Activated naive CD4-positive, alpha-beta T cell (primary cell): Measurements from ENCODE around the gene TMEM80.
A peak's percentile ranks its signal among the peaks of the same experiment; 100 is the strongest.
"Not testable (repeated sequence)": the region's sequence is repeated elsewhere in the genome, so short reads cannot be mapped to it uniquely, and the experiment has no call there.

ENCODE experiments used
- DNase-seq, 4 experiments: peaks; one replicate each; lab custom pipeline; 2025; lab: John Stamatoyannopoulos, UW

The TMEM80 gene

GRCh38 chr11:721247-721740, 25.7 kb downstream of the TMEM80 start:
- no peak for DNase-seq

DNA sequence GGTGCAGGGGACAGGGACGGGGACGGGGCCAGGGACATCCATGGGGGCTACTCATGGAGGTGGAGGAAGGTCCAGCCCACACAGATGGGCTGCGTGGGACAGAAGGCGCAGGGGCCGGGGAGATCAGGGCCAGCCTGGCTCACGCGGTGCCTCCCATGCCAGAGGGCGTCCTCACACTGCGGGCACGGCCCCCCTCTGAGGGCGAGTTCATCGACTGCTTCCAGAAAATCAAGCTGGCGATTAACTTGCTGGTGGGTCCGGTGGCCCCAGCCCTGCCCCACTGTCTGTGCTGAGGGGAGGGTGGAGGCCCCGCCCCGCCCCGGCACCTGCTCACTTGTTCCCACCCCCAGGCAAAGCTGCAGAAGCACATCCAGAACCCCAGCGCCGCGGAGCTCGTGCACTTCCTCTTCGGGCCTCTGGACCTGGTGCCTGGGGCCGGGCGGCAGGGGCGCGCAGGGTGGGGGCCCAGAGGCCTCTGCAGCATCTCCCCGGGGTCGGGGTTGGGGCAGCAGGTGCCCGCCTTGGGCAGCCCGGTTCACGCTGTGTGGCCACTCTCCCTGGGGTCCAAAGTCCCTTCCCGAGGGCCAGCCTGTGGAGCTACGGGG, 26.2 kb downstream of the TMEM80 start:
- DNase-seq = peak in 2 of 4 experiments; percentile 23 to 52

DNA sequence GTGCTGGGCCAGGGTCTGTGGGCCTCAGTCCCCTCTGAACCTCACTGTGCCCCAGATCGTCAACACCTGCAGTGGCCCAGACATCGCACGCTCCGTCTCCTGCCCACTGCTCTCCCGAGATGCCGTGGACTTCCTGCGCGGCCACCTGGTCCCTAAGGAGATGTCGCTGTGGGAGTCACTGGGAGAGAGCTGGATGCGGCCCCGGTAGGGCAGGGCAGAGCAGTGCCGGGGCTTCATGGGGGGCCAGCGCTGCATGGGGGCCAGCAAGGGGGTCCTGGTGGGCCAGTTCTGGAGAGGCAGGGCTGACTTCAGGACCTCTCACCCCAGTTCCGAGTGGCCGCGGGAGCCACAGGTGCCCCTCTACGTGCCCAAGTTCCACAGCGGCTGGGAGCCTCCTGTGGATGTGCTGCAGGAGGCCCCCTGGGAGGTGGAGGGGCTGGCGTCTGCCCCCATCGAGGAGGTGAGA, 26.8 kb downstream of the TMEM80 start:
- no peak for DNase-seq

DNA sequence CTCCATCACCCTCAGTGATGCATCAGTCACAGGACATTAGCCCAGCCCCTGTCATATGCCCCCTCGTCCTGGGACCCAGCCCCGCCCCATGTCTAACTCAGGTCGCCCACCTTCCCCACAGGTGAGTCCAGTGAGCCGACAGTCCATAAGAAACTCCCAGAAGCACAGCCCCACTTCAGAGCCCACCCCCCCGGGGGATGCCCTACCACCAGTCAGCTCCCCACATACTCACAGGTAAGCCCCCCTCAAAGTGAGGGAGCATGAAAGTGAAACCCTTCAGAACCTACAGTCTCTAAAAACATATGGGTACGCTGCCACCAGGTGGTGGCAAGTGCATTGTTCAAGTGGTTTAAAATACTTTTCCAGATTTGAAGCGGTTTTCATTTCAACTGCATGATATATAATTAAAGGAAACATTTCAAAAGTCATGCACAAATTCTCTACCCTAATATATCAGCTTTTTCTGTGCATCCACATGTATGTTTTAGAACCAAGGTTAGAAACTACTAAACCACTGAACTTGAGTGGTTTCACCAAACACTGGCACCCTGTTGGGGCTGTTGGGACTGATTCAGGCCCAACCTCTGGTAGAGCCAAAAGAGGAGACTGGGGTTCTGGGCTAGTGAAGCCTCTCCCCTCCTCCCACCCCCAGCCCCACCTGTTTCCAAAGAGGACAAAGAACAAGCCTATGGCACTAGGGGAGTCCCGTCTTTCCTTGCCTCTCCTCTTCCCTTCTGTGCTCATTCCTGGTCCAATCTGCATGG, 27.7 kb downstream of the TMEM80 start:
- DNase-seq = peak in 1 of 4 experiments; percentile 38

- DNase-seq = no peak
Measured at GRCh38 chr11:724049-724777, 28.6 kb downstream of the TMEM80 start.

- DNase-seq = no peak
Measured at GRCh38 chr11:724778-725386, 29.3 kb downstream of the TMEM80 start.

DNA sequence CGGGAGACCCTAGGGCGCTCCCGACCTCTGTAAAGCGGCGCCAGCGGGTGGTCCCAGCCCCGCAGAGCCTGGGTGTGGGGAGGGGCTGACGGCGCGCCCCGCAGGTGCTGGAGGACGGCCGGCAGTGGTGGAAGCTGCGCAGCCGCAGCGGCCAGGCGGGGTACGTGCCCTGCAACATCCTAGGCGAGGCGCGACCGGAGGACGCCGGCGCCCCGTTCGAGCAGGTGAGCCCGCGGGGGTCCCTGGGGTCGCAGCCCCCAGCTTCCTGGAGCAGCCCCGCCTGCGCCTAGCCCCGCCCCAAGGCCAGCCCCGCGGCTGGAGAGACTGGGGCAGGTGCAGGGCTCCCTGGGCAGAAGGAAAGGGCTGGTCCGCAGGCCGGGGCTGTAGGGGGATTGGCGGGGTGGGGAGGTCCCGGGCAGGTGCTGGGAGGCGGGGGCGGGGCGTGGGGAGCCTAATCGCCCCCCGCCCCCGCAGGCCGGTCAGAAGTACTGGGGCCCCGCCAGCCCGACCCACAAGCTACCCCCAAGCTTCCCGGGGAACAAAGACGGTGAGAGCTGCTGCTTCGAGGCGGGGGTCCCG, 30.1 kb downstream of the TMEM80 start:
- DNase-seq = no peak

DNA sequence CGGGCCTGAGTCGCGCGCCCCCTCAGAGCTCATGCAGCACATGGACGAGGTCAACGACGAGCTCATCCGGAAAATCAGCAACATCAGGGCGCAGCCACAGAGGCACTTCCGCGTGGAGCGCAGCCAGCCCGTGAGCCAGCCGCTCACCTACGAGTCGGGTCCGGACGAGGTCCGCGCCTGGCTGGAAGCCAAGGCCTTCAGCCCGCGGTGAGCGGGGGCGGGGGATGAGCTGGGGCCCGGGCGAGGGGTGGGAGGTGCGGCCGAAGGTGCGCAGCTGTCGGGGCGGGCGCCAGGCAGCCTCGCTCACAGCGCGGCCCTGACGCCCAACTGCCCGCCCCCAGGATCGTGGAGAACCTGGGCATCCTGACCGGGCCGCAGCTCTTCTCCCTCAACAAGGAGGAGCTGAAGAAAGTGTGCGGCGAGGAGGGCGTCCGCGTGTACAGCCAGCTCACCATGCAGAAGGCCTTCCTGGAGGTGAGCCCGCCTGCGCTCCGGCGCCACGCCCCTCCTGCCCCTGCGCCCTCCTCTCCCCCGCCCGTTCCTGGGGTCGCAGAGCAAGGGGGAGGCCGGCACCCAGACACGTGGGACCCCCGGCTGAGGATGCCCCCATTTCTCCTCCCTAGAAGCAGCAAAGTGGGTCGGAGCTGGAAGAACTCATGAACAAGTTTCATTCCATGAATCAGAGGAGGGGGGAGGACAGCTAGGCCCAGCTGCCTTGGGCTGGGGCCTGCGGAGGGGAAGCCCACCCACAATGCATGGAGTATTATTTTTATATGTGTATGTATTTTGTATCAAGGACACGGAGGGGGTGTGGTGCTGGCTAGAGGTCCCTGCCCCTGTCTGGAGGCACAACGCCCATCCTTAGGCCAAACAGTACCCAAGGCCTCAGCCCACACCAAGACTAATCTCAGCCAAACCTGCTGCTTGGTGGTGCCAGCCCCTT, 30.9 kb downstream of the TMEM80 start:
- peak in 2 of 4 experiments; percentile 22 to 43 for DNase-seq

GRCh38 chr11:727281-727701, 31.7 kb downstream of the TMEM80 start:
- no peak for DNase-seq

- peak; percentile 49 to 77 (median 60) for DNase-seq
Measured at GRCh38 chr11:727859-728748, 32.5 kb downstream of the TMEM80 start.

GRCh38 chr11:728901-729491, 33.4 kb downstream of the TMEM80 start:
- DNase-seq = no peak

DNA sequence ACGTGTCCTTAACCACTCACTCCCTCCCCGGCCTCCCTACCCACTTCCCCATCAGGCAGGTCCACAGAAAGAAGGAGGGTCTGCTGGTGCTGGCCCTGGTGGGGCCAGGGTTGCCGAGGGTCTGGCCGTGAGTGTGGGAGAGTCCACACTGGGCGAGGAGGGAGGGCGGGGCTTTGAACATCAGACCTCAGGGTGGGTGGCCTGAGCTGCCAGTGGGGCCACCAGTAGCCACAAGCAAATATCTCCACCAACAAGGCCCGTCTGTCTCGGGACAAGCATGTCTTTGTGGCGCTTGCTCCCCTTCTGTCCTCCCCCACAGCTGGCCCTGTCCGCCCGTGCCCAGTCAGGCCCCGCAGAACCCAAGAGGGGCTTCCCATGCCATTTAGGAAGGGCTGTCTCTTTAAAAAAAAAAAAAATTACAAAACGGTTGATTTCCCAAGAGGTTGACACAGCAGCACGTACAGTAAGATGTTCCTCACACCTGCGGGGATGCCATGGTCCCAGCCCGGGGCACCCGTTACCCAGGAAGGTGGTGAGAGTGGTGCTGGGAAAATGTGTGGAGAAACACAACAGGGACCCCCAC, 34.0 kb downstream of the TMEM80 start:
- DNase-seq = no peak

DNA sequence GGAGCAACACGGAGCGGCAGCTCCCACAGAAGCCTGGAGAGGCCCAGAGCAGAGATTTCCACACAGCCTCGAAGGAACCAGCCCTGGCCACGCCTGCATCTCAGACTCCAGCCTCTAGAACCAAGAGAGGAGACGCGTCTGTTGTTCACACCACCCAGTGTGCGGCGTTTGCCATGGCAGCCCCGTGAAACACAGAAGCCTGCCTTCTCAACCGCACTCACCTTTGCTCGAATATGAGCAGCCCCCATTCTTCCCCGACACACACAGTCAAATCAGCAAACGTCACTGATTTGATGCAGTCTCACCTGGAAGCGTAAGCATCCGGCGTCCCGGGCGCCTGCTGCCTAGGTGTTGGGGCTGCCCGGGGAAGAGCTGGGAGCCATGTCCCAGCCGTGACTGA, 37.5 kb downstream of the TMEM80 start:
- no peak for DNase-seq

DNA sequence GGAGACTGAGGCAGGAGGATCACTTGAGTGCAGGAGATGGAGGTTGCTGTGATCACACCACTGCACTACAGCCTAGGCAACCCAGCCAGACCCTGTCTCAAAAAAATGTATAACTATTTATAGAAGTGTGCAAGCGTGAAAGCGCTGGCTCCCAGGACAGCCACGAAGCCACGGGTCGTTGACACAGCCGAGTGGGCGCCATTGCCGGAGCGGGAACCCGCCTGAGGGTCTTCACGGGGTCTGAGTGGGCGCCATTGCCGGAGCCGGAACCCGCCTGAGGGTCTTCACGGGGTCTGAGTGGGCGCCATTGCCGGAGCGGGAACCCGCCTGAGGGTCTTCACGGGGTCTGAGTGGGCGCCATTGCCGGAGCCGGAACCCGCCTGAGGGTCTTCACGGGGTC, 38.9 kb downstream of the TMEM80 start:
- DNase-seq = not testable (repeated sequence)

- no peak for DNase-seq
Measured at GRCh38 chr11:737366-737765, 41.8 kb downstream of the TMEM80 start.

DNA sequence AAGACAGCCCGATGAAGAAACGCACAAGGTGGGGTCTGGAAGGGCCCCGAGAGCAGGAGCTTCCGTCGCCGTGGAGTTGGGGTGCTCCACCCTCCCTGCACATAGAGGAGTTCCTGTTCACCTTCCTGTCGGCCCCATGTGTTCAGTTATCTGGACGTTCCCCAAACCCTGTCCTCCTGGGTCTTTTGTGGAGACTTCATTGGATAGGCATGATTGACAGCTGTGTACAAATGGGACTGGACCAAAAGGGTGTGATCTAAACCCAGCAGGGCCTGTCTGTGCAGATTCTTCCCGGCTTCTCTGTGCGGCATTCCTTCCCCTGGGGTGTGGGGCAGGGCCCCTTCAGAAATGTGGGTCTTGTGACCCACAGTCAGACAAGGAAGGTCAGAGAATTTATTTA, 42.3 kb downstream of the TMEM80 start:
- not testable (repeated sequence) for DNase-seq

DNA sequence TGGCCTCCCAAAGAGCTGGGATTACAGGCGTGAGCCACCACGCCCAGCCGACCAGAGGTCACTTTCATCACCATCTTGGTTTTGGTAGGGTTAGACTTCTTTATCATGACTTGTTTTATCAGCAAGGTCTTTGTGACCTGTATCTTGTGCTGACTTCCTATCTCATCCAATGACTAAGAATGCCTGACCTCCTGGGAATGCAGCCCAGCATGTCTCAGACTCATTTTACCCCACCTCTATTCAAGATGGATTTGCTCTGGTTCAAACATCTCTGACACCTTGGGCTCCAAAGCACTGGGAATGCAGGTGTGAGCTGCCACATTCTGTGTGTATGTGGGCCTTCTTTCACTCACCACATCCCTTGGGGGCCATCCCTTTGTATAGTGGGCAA, 46.5 kb downstream of the TMEM80 start:
- no peak for DNase-seq

DNA sequence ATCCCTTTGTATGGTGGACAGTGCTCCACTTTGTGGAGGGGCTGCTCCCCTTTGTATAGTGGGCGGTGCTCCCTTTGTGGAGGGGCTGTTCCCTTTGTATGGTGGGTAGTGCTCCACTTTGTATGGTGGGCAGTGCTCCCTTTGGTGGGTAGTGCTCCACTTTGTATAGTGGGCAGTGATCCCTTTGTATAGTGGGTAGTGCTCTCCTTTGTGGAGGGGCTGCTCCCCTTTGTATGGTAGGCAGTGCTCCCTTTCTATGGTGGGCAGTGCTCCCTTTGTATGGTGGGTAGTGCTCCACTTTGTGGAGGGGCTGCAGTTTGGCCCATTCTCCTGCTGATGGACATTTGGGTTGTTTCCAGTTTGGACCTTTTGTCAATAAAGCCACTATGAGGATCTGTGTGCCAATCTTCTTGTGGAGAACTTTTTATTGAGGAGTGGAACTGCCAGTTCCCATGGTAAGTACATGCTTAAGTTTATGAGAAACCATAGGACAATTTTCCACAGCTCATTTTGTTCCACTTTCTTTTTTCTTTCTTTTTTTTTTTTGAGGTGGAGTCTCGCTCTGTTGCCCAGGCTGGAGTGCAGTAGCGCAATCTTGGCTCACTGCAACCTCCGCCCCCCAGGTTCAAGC, 47.1 kb downstream of the TMEM80 start:
- no peak for DNase-seq
